NCI-H1436 treated with DMSO at 0.1 percent for 48 hours (cell line): Measurements from ENCODE around the gene ELP4.

Experiments used
- DNase-seq: peaks from one replicate; lab custom pipeline; 2025; lab: John Stamatoyannopoulos, UW

Gene ELP4

GRCh38 chr11:31823644-31824331 lies 314.2 kb downstream of the ELP4 start:
- DNase-seq = no peak

GRCh38 chr11:31824332-31824878 lies 314.8 kb downstream of the ELP4 start:
- no peak for DNase-seq

- DNase-seq = no peak
Measured at GRCh38 chr11:31824879-31825837, 315.6 kb downstream of the ELP4 start.

DNA sequence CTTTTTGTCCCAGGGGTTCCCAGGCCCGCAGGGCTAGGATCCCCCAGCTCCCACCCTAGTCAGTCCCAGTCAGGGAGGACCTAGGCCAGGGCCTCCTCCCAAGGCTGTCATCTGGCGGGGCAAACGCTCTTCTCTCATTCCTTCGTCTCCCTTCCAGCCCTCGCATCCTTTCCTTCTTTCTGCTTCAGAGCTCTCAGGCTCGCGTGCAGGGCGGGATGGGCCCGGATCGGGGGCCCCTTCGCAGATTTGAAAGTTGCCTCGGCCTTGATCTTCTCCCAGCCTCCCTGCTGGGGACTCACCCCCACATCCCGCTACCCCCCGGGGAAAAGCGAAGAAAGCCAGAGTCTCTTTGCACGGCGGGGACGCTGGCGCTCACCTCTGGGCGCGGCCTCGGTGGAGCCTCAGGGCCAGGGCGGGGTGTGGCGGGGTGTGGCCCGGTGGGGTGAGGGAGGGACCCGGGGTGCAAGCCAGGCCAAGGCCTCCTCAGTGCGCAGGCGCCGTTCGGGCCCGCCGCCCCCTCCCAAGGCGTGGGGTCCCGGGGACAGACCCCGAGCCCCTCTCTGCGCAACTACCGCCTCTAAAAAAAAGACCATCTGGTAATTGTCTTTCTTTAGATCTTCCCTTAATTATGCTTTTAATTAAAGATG lies 316.4 kb downstream of the ELP4 start:
- no peak for DNase-seq

DNA sequence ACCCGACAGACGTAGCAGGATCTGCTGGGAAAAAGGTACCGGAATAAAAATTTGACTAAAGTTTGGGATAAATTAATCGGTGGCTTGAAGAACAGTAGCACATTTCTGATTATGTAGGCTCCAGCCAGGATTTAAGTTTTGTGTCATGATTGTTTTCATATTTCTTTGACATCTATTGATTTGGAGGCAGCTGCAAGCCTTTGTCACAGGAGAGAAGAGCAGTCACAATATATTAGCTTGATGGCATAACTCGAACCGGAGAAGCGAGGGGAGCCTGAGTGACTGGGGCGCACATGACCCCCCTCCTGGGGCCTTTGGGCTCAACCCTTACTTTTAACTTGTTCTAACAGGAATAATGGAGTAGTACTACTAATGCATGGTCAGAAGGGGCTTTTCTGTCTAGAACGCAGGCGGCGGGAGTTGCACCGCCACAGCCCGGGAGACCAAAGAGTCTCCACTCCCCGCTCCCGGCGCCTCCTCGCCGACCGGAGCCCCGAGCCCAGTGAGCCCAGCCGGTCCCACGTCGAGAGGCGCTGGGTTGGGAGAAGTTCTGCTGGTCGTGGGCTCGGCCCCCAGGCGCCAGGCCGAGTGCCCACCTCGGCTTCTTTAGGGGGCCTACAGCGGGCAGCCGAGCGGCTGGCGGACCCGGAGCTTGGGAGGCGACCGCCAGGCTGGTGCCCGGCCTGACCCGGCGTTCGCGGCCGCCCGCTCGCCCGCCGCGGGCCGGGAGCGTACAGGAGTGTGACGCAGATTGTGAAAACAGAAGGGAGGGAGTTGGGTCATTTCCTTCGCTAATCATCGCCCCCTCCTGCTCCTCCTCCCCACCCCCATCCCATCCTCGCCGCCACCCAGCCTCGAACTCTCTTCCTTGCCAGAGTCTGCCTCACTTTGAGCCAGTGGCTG lies 317.2 kb downstream of the ELP4 start:
- no peak for DNase-seq

DNA sequence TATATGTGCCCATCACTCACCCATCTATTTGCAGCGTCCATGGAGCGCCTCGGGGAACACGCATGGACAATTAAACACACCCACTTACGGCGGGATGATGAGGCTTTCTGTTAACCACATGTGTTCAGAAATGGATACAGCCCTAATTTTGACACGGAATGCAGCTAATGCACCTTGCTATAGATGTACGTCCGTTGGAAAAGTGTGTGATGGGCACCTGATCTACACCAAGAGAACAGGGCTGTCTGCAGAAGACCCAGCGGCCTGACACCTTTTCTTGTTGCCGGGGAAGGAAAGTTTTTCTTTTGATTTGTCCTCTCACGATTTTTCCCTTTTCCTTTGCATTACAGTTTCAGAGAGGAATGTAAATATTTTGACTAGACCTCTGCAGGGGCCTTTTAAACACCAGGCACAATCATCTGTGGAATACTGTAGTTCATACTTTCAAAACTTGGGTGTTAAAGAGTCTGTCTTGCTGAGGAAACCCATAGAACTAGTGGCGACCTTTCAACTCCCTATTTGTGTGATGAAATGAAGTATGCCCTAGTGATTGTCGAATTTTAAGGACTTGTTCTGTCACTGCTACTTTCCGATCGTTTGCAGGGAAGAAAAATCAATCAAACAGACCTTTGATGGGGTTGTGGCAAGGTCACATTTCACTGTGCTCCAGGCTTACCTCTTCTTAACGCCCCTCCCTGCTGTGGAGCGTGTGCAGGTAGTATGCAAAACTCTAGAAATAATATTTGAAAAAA lies 318.1 kb downstream of the ELP4 start:
- DNase-seq = no peak

DNA sequence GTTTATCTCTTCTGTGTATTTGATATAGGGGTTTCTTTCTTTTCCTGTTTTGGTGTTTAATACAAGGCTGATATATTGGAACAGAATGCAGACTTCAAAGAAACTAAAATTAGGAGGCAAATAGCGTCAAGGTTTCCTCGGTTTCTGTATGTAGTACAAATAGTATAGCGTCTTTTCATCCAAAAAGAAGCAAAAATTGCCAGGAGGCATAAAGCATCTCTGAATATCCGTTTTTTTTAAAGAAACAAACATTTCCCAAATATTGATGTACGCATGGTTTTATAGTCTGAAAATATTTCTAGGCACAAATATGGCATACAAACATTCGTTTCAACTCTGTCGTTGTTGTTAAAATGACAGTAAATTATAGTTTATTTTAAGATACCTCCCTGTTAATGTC lies 318.6 kb downstream of the ELP4 start:
- DNase-seq = no peak

DNA sequence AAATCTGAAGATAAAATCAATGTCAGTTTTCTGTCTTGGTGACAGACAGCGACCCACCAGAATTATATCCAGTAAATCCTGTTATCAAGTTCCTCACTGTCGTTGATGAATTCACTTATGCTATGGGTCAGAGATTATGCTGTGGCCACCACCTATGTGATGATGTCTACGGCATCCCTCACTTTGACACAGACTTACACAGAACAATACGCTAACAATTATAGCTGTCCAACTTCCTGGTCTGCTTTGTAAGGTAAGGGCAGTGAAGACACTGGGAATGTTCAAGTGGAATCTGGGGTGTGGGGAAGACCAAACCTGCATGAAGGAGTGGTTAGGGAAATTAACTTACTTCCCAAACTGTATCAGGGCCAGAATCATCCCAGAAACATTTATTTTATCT lies 320.8 kb downstream of the ELP4 start:
- no peak for DNase-seq

GRCh38 chr11:31834237-31834636 lies 324.7 kb downstream of the ELP4 start:
- no peak for DNase-seq
